Sigmoid colon (tissue), 7 donors: ENCODE results near the gene AK8. TPM values are rescaled to one million over a fixed set of nuclear protein-coding genes. Genes with fewer than 3 reads are reported as not detected.

Experiments
- DNase-seq: peaks from one replicate; pipeline ENCODE4 v3.0.0-alpha.2; 2019
- H3K27ac ChIP-seq, 4 donors: fragments of 200-600 bp; sonication (generic); one replicate each; pipeline ENCODE4 v1.5.1; 2016 to 2019; ENCODE audit warnings: mild to moderate bottlenecking in 1 of 4
- H3K27me3 ChIP-seq, 3 donors: fragments of 200-600 bp; sonication (generic); one replicate each; pipeline ENCODE4 v1.5.1; 2019; ENCODE audit warnings: mild to moderate bottlenecking in 1 of 3
- H3K36me3 ChIP-seq, 4 donors: fragments of 200-600 bp; sonication (generic); one replicate each; pipeline ENCODE4 v1.5.1; 2016 to 2019
- H3K4me1 ChIP-seq, 4 donors: fragments of 200-600 bp; sonication (generic); one replicate each; pipeline ENCODE4 v1.5.1; 2017 to 2019
- H3K4me3 ChIP-seq, 4 donors: fragments of 200-600 bp; sonication (generic); one replicate each; pipeline ENCODE4 v1.5.1; 2017 to 2019; ENCODE audit warnings: mild to moderate bottlenecking in 2 of 4, moderate library complexity in 1 of 4
- H3K9me3 ChIP-seq, 4 donors: fragments of 200-600 bp in 3 of 4; sonication (generic) in 3 of 4; one replicate each; pipeline versions ENCODE4 v1.5.1 to v1.6.1; 2013 to 2019
- CTCF ChIP-seq, 4 experiments: fragments of 450-650 bp in 3 of 4; fragments of 200-600 bp in 1 of 4; IDR thresholded peaks; one replicate each; pipeline ENCODE4 v1.5.1; 2016 to 2019; ENCODE audit warnings: antibody characterized with exemption in 4 of 4, mild to moderate bottlenecking in 3 of 4, moderate library complexity in 2 of 4
- EP300 ChIP-seq, 4 donors: sonication (generic); formaldehyde crosslinking; IDR thresholded peaks; one replicate each; pipeline ENCODE4 v1.6.1; 2017; ENCODE audit warnings: antibody characterized with exemption in 4 of 4
- POLR2A ChIP-seq, 2 donors: fragments of 450-650 bp; IDR thresholded peaks; one replicate each; pipeline ENCODE4 v1.6.1; 2016; ENCODE audit warnings: antibody characterized with exemption in 2 of 2, mild to moderate bottlenecking in 2 of 2, moderate library complexity in 2 of 2
- POLR2AphosphoS5 ChIP-seq, 4 donors: sonication (generic); formaldehyde crosslinking; IDR thresholded peaks; one replicate each; pipeline ENCODE4 v1.6.1; 2017; ENCODE audit warnings: antibody characterized with exemption in 4 of 4
- WGBS, 2 donors: extraction: QIAGEN DNeasy Blood & Tissue Kit; methylation state at CpG; one replicate each; pipeline ENCODE4 v1.1.7; 2013; 5-methylcytosine and 5-hydroxymethylcytosine counted together
- intact Hi-C: fragments of 100-400 bp; cut with DNase I; formaldehyde crosslinking; loops from one replicate; pipeline ENCODE4 v1.15.1; 2023
- polyA plus RNA-seq, 3 donors: library from polyadenylated mRNA; stranded (reverse); fragments of 200-250 nt; gene quantifications; one replicate each; pipeline ENCODE4 v1.2.3, GENCODE V29; 2013
- total RNA-seq, 4 donors: library from RNA; depleted of rRNA; stranded (reverse); fragments of >200 nt; gene quantifications; one replicate each; pipeline ENCODE4 v1.1.0, GENCODE V29; 2016
- donor health status: healthy with polysubstance abuse.
- donor health status: Bipolar disorder and iron deficiency.
- donor health status: healthy.

Gene AK8
- total and polyA plus RNA-seq, 7 donors = 0.25 to 1.2 (median 0.59) TPM; not detected in 3

DNA sequence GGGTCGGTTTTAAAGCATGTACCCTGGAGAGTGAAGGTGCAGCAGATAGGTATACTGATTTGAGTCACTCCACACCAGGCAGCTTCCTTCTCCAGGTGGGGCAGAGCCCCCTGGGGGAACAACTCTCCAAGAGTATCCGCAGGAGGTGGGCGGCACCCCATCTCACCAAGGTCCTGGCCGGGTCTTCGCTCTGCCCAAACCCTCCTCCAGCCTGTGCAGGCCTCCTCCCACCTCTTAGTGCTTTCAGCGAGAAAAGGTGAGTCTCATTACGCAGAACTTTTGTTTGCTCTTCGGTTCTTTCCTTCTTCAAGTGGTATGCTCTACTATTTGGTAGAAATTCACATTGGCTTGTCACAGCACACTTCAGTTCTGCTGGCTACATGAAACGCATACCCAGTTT lies 14.3 kb upstream of the AK8 start:
- TF ChIP-seq POLR2AphosphoS5 (IDR thresholded peaks at IDR 0.05) (no peak), CTCF (IDR thresholded peaks at IDR 0.05) (no peak), POLR2A (IDR thresholded peaks at IDR 0.05) (no peak), EP300 (IDR thresholded peaks at IDR 0.05) (no peak)
- Histone ChIP-seq H3K27ac (no peak overlapping the region), H3K36me3 (peaks cover 23 to 89% (median 25%) of the 10 kb centered on the region in 4 donors), H3K4me3 (no peak overlapping the region), H3K27me3 (no peaks in the 10 kb centered on the region), H3K9me3 (no peaks in the 10 kb centered on the region), H3K4me1 (peaks cover 0 to 4% (median 0%) of the 10 kb centered on the region in 4 donors)
- 85 to 86% methylated on average over 9 of the region's 9 CpGs for WGBS, 2 donors
- DNase-seq = no peak
- intact Hi-C loops = no loop called here

- no peak overlapping the region for H3K27ac ChIP-seq
- H3K4me1 ChIP-seq = no peaks in the 10 kb centered on the region
- H3K9me3 ChIP-seq = no peaks in the 10 kb centered on the region
- DNase-seq = no peak
- no peak overlapping the region for H3K4me3 ChIP-seq
- TF ChIP-seq POLR2A (IDR thresholded peaks at IDR 0.05) = no peak
- no peak for TF ChIP-seq POLR2AphosphoS5 (IDR thresholded peaks at IDR 0.05)
- no peak for TF ChIP-seq CTCF (IDR thresholded peaks at IDR 0.05)
- no peak for TF ChIP-seq EP300 (IDR thresholded peaks at IDR 0.05)
- 83 to 95% methylated on average over 18 of the region's 18 CpGs for WGBS, 2 donors
- peaks cover 0 to 74% (median 7%) of the 10 kb centered on the region in 4 donors for H3K36me3 ChIP-seq
- H3K27me3 ChIP-seq = no peaks in the 10 kb centered on the region
- intact Hi-C loops = no loop called here
These were observed 10.1 kb upstream of the AK8 start for GRCh38 chr9:132888151-132888550.

DNA sequence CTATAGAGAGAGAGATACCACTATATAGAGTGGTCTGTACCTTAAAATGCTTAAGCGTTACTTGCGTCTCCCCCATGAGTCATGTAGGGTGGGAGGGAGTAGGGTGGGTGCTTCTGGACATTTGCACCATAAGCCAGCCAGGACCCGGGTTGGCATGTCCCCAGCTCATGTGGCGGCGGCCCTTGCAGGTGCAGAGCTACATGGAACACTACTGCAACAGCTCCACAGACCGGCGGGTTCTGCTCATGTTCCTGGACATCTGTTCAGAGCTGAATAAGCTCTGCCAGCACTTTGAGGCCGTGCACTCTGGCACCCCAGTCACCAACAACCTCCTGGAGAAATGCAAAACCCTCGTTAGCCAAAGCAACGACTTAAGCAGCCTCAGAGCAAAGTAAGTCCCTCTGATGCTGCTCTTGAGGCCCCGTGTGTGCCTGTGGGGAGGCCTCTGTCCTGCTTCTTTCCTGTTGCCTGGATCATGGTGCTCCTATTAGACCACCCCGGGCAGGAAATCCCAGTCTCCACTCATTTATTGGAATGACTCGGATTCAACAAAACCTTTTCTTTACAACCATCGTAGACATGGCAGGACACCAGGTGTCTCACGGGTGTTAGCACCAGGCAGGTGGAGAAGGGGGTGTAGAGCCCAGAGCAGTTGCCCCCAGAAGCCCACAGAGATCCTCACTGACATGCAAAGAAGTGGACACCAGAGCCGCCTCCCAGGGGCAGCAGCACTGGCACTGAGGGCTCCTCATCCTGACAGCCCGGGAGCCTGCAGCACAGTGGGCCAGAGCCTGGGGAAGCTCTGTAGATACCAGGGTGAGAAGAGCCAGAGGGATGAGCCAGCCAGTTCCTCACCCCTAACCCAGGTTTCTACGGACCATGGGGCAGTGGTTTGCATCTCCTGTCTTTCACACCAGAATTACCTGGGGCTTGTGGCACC lies 9.4 kb upstream of the AK8 start:
- no peak overlapping the region for H3K27ac ChIP-seq
- no peak overlapping the region for H3K4me3 ChIP-seq
- whole genome bisulfite sequencing, 2 donors = 85 to 90% methylated on average over 18 of the region's 18 CpGs
- no peaks in the 10 kb centered on the region for H3K4me1 ChIP-seq
- TF ChIP-seq EP300 (IDR thresholded peaks at IDR 0.05) (no peak), CTCF (IDR thresholded peaks at IDR 0.05) (no peak), POLR2A (IDR thresholded peaks at IDR 0.05) (no peak), POLR2AphosphoS5 (IDR thresholded peaks at IDR 0.05) (no peak)
- no peaks in the 10 kb centered on the region for H3K9me3 ChIP-seq
- intact Hi-C loops = no loop called here
- no peaks in the 10 kb centered on the region for H3K27me3 ChIP-seq
- DNase-seq = no peak
- peaks cover 0 to 67% (median 7%) of the 10 kb centered on the region in 4 donors for H3K36me3 ChIP-seq

DNA sequence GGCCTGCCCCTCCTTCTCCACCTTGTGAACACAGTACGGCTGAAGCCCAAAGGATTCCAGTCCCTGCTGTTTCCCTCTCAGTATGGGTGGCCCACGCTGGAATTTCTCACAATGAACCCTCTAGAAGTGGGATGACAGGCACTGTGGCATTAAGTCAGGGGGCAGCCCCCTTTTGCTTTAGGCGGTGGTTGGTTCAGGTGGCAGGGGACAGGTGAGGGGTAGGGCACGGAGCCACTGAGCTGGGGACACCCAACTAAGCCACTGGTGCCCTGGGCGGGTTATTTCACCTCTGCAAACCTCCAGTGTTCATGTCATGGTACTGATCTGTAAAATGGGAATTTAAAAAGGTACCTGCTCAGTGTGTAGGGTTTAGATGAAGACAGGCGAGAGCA lies 8.2 kb upstream of the AK8 start:
- H3K36me3 ChIP-seq = peaks cover 0 to 58% (median 7%) of the 10 kb centered on the region in 4 donors
- H3K4me1 ChIP-seq = no peaks in the 10 kb centered on the region
- H3K9me3 ChIP-seq = no peaks in the 10 kb centered on the region
- H3K27me3 ChIP-seq = no peaks in the 10 kb centered on the region
- H3K4me3 ChIP-seq = no peak overlapping the region
- DNase-seq = no peak
- no peak overlapping the region for H3K27ac ChIP-seq
- TF ChIP-seq POLR2A (IDR thresholded peaks at IDR 0.05) = no peak
- no peak for TF ChIP-seq POLR2AphosphoS5 (IDR thresholded peaks at IDR 0.05)
- TF ChIP-seq CTCF (IDR thresholded peaks at IDR 0.05) = no peak
- TF ChIP-seq EP300 (IDR thresholded peaks at IDR 0.05) = no peak
- intact Hi-C loops = no loop called here
- WGBS, 2 donors = 90 to 94% methylated on average over 6 of the region's 6 CpGs
